ENCODE data around the gene SLC52A3. TPM values are rescaled to one million over a fixed set of nuclear protein-coding genes. Genes with fewer than 3 reads are reported as not detected.

The SLC52A3 gene
- total RNA-seq, 4 donors from 2014 or later = 0.33 to 0.66 (median 0.45) TPM

- TF ChIP-seq CTCF (IDR thresholded peaks at IDR 0.05; ENCODE audit: low read depth) = no peak
Observed at GRCh38 chr20:714453-714852, 53.8 kb downstream of the SLC52A3 start.

GRCh38 chr20:711576-711975 is 56.7 kb downstream of the SLC52A3 start:
- no peak for TF ChIP-seq CTCF (IDR thresholded peaks at IDR 0.05; ENCODE audit: low read depth)

GRCh38 chr20:710780-711450 is 57.4 kb downstream of the SLC52A3 start:
- no peak for TF ChIP-seq CTCF (IDR thresholded peaks at IDR 0.05; ENCODE audit: low read depth)

Other genes with a start within 250 kb of the SLC52A3 start
- 100 to 1,000 TPM in 1 of 4 donors, 10 to 100 TPM in 3; 63.0 to 103 (median 78.3) TPM for gene CSNK2A1, start 224.7 kb downstream of the SLC52A3 start, total RNA-seq
- gene TCF15, start 158.2 kb downstream of the SLC52A3 start, total RNA-seq = 1 to 10 TPM in 3 of 4 donors, under 1 TPM in 1; 0.34 to 3.4 (median 2.3) TPM
- 10 to 100 TPM; 13.4 to 24.0 (median 22.7) TPM for gene SRXN1, start 115.3 kb downstream of the SLC52A3 start, total RNA-seq
- gene SCRT2, start 92.7 kb downstream of the SLC52A3 start, total RNA-seq = not detected
- 1 to 10 TPM in 3 of 4 donors, not detected in 1; 2.7 to 4.6 (median 2.8) TPM for gene FAM110A, start 65.2 kb upstream of the SLC52A3 start, total RNA-seq
- gene ANGPT4, start 147.8 kb upstream of the SLC52A3 start, total RNA-seq = 100 to 1,000 TPM in 1 of 4 donors, 10 to 100 TPM in 1, 1 to 10 TPM in 2; 2.3 to 106 (median 8.7) TPM
- under 1 TPM in 1 of 4 donors, not detected in 3; 0.22 TPM for gene RSPO4, start 233.8 kb upstream of the SLC52A3 start, total RNA-seq